Esophagus (tissue), 2 donors: Measurements from ENCODE around the gene LNX1. TPM values are rescaled to one million over a fixed set of nuclear protein-coding genes. Genes with fewer than 3 reads are reported as not detected.

Experiments used
- H3K27ac ChIP-seq, 2 donors: one replicate each; pipeline ENCODE4 v1.5.1; 2013; ENCODE audit warnings: low read depth in 2 of 2, mild to moderate bottlenecking in 2 of 2, inconsistent platforms in 1 of 2, low read length in 1 of 2, moderate library complexity in 1 of 2
- H3K27me3 ChIP-seq, 2 donors: one replicate each; pipeline ENCODE4 v1.6.1; 2013; ENCODE audit warnings: low read length in 2 of 2, control low read depth in 1 of 2, mild to moderate bottlenecking in 1 of 2; ENCODE audit not compliant: insufficient read depth in 2 of 2, control insufficient read depth in 1 of 2
- H3K36me3 ChIP-seq, 2 donors: one replicate each; pipeline ENCODE4 v1.6.1; 2013; ENCODE audit warnings: low read length in 1 of 2; ENCODE audit not compliant: control insufficient read depth in 2 of 2, insufficient read depth in 2 of 2
- H3K4me1 ChIP-seq, 2 donors: one replicate each; pipeline ENCODE4 v1.6.1; 2013; ENCODE audit warnings: low read length in 1 of 2; ENCODE audit not compliant: control insufficient read depth in 2 of 2, insufficient read depth in 2 of 2
- H3K4me3 ChIP-seq, 2 donors: one replicate each; pipeline ENCODE4 v1.5.1; 2013; ENCODE audit warnings: low read length in 2 of 2, mild to moderate bottlenecking in 2 of 2, low read depth in 1 of 2, moderate library complexity in 1 of 2
- H3K9me3 ChIP-seq, 2 donors: one replicate each; pipeline ENCODE4 v1.6.1; 2013; ENCODE audit warnings: mild to moderate bottlenecking in 2 of 2, low read depth in 1 of 2, low read length in 1 of 2, moderate library complexity in 1 of 2; ENCODE audit not compliant: control insufficient read depth in 2 of 2, insufficient read depth in 1 of 2
- WGBS, 2 donors: extraction: QIAGEN DNeasy Blood & Tissue Kit; methylation state at CpG; one replicate each; pipeline ENCODE4 v1.1.7; 2013; 5-methylcytosine and 5-hydroxymethylcytosine counted together
- polyA plus RNA-seq, 2 donors: library from polyadenylated mRNA; stranded (reverse); fragments of 200-250 nt; gene quantifications; one replicate each; pipeline ENCODE4 v1.2.3, GENCODE V29; 2013
- donor health status: healthy with polysubstance abuse.
- donor health status: Bipolar disorder and iron deficiency.

LNX1 gene
- polyA plus RNA-seq, 2 donors, result 16.8 to 44.2 TPM

DNA sequence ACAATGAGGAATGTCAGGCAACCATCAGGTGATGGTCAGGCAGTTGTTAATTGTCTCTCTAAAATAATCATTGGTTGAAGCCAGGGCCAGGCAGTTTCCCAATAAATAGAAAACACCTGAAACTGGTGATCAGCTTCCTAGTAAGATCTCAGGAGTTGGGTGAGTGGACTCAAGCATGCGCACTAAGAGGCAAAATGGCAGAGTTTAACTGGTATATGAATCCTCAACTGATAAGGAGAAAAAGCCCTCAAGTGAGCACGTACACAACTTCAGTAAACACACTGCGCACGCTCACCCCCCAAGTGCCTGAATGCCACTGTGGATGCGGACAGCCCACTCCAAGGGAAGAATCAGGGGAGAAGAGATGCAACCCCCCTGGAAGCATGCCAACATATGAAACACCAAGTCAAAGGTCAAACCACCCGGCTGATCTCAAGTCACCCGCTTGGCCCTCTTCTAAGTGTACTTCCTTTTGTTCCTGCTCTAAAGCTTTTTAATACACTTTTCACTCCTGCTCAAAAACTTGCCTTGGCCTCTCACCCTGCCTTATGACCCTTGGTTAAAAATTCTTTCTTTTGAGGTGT, 39.9 kb downstream of the LNX1 start:
- 84 to 87% methylated on average over 7 of the region's 7 CpGs for WGBS, 2 donors

DNA sequence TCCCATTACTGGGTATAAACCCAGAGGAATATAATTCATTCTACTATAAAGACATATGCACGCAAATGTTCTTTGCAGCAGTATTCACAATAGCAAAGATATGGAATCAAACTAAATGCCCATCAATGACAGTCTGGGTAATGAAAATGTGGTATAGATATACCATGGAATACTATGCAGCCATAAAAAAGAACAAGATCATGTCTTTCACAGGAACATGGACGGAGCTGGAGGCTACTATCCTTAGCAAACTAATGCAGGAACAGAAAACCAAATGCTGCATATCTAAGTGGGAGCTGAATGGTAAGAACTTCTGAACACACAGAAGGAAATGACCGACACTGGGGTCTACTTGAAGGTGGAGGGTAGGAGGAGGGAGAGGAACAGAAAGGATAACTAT, 42.6 kb downstream of the LNX1 start:
- Histone ChIP-seq H3K4me3 (no peak overlapping the region), H3K9me3 (no peaks in the 10 kb centered on the region), H3K4me1 (peaks cover 0 to 3% of the 10 kb centered on the region in 2 donors), H3K27ac (no peak overlapping the region), H3K27me3 (no peaks in the 10 kb centered on the region), H3K36me3 (peaks cover 0 to 2% of the 10 kb centered on the region in 2 donors)
- WGBS, 2 donors, result 94 to 97% methylated on average over 3 of the region's 3 CpGs

More for the DNA sequence above, 39.9 kb downstream of the LNX1 start:
- Histone ChIP-seq H3K4me3 (no peak overlapping the region), H3K27me3 (no peaks in the 10 kb centered on the region), H3K27ac (no peak overlapping the region), H3K36me3 (peaks cover 0 to 4% of the 10 kb centered on the region in 2 donors), H3K9me3 (no peaks in the 10 kb centered on the region), H3K4me1 (peaks cover 3% of the 10 kb centered on the region in 2 donors)

DNA sequence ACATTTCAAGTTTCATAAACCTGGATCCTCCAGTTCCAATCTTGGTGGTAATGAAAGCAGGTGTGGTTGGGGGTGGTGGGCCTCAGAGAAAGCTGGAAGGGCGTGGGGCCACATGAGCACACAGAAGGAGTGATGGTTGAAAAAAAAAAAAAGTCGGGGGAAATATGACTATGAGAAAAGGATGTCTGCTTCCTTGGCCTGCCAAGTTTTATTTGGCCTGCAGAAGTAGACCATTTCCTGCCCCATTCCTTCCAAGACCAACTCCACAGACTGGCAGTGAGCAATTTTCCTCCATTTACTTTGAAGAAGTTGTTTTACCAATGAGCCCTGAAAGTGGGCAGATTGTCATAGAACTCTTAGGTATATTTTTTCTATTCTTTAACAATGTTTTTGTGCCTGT, 43.3 kb downstream of the LNX1 start:
- Histone ChIP-seq H3K27ac (no peak overlapping the region), H3K4me3 (no peak overlapping the region), H3K36me3 (peaks cover 0 to 2% of the 10 kb centered on the region in 2 donors), H3K4me1 (peaks cover 0 to 3% of the 10 kb centered on the region in 2 donors), H3K9me3 (no peaks in the 10 kb centered on the region), H3K27me3 (no peaks in the 10 kb centered on the region)
- WGBS, 2 donors, result 43 to 48% methylated on average over 2 of the region's 2 CpGs

DNA sequence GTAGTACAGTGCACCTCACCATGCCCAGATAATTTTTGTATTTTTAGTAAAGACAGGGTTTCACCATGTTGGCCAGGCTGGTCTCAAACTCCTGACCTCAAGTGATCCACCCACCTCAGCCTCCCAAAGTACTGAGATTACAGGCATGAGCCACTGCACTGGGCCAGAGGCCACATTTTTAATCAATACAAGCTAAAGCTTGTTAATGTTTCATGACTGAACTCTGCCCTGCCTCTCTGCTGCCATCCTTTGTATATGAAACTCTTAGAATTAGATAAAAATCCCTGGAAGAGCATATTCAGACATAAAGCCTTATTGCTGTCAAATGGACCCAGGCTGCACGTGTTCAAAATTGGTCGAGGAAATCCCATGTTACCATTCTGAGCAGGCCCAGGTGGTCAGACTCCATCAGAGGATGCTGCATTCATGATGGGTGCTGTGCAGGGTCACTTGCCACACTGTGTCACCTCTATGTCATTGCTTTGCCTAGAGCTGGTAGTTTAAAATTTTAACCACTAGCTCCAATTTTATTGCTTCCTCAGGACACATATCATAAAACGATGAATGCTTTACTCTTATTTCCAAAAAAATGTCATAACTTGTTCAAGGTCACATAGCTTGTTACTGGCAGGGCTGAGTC, 45.2 kb downstream of the LNX1 start:
- Histone ChIP-seq H3K27me3 (no peaks in the 10 kb centered on the region), H3K9me3 (no peaks in the 10 kb centered on the region), H3K27ac (no peak overlapping the region), H3K4me1 (peaks cover 0 to 3% of the 10 kb centered on the region in 2 donors), H3K36me3 (peaks cover 0 to 2% of the 10 kb centered on the region in 2 donors), H3K4me3 (no peak overlapping the region)
- WGBS, 2 donors, result 52 to 56% methylated on average over 3 of the region's 3 CpGs

DNA sequence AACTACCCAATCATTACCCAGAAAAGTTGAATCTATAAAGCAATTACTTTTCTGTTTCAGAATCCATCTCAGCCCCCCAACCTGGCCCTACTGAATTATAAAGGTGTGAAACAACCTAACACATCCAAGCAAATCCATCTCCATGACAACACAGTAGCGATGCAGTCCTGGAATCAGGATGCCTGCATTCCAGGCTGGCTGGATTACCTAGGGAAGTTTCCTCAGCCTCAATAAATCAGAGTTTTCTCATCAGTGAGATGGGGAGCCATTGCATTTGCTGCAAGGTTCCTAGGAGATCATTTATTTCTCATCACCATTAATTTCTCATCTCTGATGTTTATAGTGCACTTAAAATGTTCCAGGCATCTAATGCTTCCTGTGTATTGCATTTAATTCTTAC, 46.0 kb downstream of the LNX1 start:
- Histone ChIP-seq H3K36me3 (peaks cover 0 to 2% of the 10 kb centered on the region in 2 donors), H3K9me3 (no peaks in the 10 kb centered on the region), H3K4me3 (no peak overlapping the region), H3K27ac (no peak overlapping the region), H3K4me1 (peaks cover 0 to 3% of the 10 kb centered on the region in 2 donors), H3K27me3 (no peaks in the 10 kb centered on the region)
- 73 to 78% methylated on average over 1 of the region's 1 CpG for WGBS, 2 donors

DNA sequence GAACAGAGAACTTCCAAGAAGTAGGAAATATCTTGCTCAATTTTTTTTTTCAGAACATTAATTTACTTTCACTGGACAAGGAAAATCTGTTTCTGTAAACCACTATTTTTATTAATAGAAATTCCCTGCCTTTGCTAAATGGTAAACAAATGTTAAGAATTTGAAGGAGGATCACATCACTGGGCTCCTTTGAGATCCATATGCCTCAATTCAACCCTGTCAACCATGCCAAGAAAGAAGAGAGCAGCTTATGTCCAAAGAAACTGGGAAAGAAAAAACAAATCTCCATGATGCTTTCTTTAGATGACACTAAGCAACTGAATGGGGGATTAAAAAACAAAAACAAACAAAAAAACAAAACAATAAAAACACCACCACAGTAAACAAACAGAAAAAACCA, 47.7 kb downstream of the LNX1 start:
- H3K9me3 ChIP-seq, result no peaks in the 10 kb centered on the region
- H3K36me3 ChIP-seq, result peaks cover 0 to 2% of the 10 kb centered on the region in 2 donors
- no peak overlapping the region for H3K27ac ChIP-seq
- H3K4me3 ChIP-seq, result no peak overlapping the region
- peaks cover 3% of the 10 kb centered on the region in 2 donors for H3K4me1 ChIP-seq
- H3K27me3 ChIP-seq, result no peaks in the 10 kb centered on the region

DNA sequence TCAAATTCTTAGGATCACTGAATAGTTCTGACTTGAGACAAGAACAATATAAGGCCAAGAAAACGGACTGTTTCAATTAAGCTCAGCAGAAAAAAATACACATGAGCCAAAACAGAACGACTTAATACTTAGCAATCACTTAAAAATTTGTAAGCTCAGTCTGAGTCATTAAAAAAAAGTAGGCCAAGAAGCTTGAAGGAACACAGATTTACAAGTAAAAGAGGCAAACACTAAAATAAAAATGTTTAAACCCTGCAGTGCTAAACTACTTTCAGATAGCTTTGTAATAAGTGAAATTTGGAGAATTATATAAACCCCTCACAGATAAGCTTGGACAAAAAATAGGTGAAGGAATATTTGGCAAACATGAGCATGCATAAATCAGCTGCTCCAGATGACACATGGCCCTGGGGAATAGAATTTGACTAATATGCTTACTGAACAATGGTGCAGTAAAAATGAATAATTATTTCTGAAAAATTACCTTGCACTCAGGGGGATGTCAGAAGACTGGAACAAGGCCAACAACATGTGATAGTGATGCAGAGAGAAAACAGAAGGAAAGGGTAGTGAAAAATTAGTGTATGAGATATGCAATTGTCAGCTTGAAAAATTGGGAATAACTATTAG, 49.6 kb downstream of the LNX1 start:
- H3K36me3 ChIP-seq, result peaks cover 0 to under 1% of the 10 kb centered on the region in 2 donors
- H3K27ac ChIP-seq, result no peak overlapping the region
- H3K9me3 ChIP-seq, result no peaks in the 10 kb centered on the region
- peaks cover 2 to 3% of the 10 kb centered on the region in 2 donors for H3K4me1 ChIP-seq
- H3K4me3 ChIP-seq, result no peak overlapping the region
- WGBS, 2 donors, result 9 to 28% methylated on average over 2 of the region's 2 CpGs
- no peaks in the 10 kb centered on the region for H3K27me3 ChIP-seq

DNA sequence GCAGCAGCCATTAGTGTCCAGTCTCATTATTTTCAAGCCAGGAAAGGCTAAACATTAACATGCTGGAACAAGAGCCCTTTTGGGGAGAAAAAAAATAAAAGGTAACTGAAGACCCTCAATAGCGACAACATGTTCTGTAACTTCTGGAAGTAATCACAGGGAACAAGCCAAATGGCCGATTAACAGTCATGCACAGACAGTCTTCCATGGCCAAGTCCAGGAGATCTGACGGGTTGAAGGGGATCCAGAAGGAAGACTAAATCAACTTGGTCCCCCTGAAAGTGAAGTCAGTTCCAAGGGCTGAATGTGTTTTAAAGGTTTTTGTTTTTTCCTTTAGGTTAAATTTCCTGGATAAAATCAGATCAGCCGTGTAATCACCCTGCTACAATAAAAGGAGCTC, 52.5 kb downstream of the LNX1 start:
- H3K27me3 ChIP-seq, result no peaks in the 10 kb centered on the region
- no peak overlapping the region for H3K4me3 ChIP-seq
- peaks cover 0 to 3% of the 10 kb centered on the region in 2 donors for H3K4me1 ChIP-seq
- H3K36me3 ChIP-seq, result peaks cover 0 to 3% of the 10 kb centered on the region in 2 donors
- H3K27ac ChIP-seq, result no peak overlapping the region
- H3K9me3 ChIP-seq, result no peaks in the 10 kb centered on the region
- 69 to 83% methylated on average over 4 of the region's 4 CpGs for WGBS, 2 donors

DNA sequence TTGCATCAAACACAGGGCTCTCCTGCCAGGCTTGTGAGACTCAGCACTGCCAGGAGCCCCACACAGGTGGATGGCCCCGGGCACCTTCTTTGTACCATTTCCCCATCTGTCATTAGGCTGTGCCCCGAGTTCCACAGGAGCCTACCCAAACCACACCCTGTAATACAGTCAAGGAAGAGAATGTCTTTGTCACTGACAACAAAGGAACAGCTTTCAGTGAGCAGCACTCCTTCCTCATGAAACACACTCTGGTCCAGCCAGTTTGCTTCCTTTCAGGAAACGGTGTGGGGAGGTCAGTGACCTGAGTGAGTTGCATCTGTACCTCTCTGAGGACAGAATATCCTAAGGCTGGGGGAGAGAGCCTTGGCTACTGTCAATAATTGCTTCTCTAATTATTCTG, 53.7 kb downstream of the LNX1 start:
- H3K4me3 ChIP-seq, result no peak overlapping the region
- WGBS, 2 donors, result 23 to 39% methylated on average over 3 of the region's 3 CpGs
- H3K4me1 ChIP-seq, result peaks cover 0 to 3% of the 10 kb centered on the region in 2 donors
- no peaks in the 10 kb centered on the region for H3K27me3 ChIP-seq
- peak overlapping the region; percentile 29 to 69 for H3K27ac ChIP-seq
- peaks cover 0 to 4% of the 10 kb centered on the region in 2 donors for H3K36me3 ChIP-seq
- no peaks in the 10 kb centered on the region for H3K9me3 ChIP-seq
